Choroid plexus epithelial cell (primary cell): Measurements from ENCODE around the gene CLCNKA.
"Not testable (repeated sequence)": the region's sequence is repeated elsewhere in the genome, so short reads cannot be mapped to it uniquely, and the experiment has no call there.

Experiments used
- DNase-seq: peaks from one replicate; pipeline ENCODE4 v3.0.0-alpha.2; 2010; ENCODE audit warnings: low read depth
- H3K4me3 ChIP-seq: 2 replicates; pipeline ENCODE4 v1.5.1; 2011; ENCODE audit warnings: low read depth, mild to moderate bottlenecking, control low read depth, low read length, moderate library complexity
- TF ChIP-seq, protein P1 (sequence below): conservative IDR thresholded peaks from 2 replicates; pipeline ENCODE4 v1.5.1; 2011; ENCODE audit warnings: low read depth, mild to moderate bottlenecking, control low read depth, inconsistent platforms, low read length, moderate library complexity

The CLCNKA gene

DNA sequence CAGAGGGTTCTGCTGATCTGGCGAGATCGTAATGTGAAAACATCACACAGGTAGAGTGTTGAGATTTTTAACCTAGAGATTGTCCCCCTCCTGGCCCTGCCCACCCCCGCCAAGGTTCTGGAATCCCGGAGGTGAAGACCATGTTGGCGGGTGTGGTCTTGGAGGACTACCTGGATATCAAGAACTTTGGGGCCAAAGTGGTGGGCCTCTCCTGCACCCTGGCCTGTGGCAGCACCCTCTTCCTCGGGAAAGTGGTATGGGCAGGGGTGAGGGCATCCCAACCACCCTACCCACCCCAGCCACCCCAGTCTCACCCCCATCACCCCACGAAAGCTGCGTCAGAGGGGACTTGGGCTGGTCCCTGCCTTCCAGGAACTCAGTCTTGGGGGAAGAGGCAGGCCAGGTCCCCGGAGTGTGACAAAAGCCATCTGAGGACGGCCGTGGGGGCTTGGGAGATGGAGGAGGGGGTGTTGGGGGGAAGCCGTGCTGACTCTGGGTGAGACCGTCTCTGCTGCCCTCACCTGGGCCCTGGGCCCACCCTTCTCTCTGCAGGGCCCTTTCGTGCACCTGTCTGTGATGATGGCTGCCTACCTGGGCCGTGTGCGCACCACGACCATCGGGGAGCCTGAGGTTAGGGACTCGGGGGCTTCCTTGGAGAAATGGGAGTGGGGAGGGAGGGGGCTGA, 26.1 kb downstream of the CLCNKA start:
- TF ChIP-seq, protein P1, sequence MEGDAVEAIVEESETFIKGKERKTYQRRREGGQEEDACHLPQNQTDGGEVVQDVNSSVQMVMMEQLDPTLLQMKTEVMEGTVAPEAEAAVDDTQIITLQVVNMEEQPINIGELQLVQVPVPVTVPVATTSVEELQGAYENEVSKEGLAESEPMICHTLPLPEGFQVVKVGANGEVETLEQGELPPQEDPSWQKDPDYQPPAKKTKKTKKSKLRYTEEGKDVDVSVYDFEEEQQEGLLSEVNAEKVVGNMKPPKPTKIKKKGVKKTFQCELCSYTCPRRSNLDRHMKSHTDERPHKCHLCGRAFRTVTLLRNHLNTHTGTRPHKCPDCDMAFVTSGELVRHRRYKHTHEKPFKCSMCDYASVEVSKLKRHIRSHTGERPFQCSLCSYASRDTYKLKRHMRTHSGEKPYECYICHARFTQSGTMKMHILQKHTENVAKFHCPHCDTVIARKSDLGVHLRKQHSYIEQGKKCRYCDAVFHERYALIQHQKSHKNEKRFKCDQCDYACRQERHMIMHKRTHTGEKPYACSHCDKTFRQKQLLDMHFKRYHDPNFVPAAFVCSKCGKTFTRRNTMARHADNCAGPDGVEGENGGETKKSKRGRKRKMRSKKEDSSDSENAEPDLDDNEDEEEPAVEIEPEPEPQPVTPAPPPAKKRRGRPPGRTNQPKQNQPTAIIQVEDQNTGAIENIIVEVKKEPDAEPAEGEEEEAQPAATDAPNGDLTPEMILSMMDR: no peak
- H3K4me3 ChIP-seq: no peak overlapping the region

DNA sequence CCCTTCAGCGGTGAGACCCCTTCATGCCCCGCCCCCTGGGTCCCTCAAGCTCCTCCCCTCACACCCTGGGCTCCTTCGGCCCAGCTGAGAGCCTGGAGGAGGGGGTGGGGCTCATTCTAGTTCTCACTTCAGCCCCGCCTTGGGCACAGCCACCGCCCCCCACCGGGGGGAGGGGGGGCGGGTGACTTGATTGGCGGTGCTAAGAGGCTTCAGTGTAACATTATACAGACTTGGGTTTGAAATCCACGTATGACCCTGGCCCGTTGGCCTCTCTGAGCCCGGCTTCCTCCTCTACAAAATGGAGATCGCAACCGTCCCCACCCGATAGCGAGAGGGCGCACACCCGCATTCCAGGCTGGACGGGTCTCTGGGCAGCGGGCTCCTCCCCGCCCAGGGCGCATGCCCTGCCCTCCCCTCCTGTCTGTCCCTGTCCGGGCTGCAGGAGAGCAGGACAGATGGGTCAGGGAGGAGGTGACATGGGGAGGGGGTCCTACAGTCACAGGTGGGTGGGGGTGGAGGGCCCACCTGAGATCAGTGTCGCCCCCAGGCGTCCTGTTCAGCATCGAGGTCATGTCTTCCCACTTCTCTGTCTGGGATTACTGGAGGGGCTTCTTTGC, 26.8 kb downstream of the CLCNKA start:
- H3K4me3 ChIP-seq: peak overlapping the region; percentile 44
- peak; percentile 52 for DNase-seq

More for the DNA sequence above, 26.1 kb downstream of the CLCNKA start:
- no peak for DNase-seq

DNA sequence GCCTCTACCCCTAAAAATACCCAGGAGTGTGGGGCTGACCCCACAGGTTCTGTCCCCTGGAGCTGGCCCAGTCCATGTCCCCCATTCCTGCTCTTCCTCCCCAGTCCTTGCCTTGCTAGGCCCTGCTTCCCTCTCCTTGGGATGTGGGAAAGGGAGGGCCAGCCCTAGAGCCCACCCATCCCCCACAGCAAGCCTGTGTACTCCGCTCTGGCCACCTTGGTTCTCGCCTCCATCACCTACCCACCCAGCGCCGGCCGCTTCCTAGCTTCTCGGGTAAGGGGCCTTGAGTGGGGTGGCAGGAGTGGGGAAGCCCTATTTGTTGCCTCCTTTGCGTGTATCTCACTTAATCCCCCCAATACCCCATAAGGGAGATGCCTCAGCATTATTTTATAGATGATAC, 28.5 kb downstream of the CLCNKA start:
- no peak for DNase-seq
- TF ChIP-seq, protein P1: no peak
- no peak overlapping the region for H3K4me3 ChIP-seq

More for the DNA sequence above, 26.8 kb downstream of the CLCNKA start:
- TF ChIP-seq, protein P1: peak; percentile 1

DNA sequence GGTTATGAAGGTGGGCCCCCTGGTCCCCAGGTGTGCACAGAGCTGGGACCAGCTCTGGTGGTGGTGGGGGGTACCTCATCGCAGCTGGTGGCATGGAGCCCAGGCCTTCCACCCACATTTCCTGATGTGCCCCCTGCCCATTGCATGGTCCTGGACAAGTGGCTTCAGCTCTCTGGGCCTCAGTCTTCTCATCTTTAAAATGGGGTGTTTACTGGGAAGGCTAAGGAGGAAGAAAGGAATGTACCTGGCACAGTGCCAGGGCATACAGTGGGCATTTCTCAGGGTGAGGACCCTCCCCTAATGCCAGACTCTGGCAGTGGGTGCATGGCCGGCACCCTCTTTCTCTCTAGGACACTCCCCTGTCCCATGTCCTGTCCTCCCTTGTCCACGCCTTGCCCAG, 29.2 kb downstream of the CLCNKA start:
- no peak overlapping the region for H3K4me3 ChIP-seq
- DNase-seq: no peak
- TF ChIP-seq, protein P1: no peak

DNA sequence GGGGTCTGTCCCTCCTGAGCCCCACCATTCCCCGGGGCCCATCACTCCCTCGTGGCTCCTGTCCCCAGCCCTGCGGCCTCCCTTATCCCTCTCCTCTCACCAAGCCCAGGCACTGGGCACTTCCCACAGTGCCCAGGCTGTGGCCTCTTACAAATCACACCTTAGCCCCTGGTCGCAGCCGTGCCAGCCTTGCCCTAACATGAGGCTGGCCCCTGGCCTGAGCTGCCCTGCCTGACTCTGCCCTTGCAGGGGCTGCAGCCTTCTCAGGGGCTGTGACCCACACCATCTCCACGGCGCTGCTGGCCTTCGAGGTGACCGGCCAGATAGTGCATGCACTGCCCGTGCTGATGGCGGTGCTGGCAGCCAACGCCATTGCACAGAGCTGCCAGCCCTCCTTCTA, 30.1 kb downstream of the CLCNKA start:
- not testable (repeated sequence) for H3K4me3 ChIP-seq, DNase-seq

DNA sequence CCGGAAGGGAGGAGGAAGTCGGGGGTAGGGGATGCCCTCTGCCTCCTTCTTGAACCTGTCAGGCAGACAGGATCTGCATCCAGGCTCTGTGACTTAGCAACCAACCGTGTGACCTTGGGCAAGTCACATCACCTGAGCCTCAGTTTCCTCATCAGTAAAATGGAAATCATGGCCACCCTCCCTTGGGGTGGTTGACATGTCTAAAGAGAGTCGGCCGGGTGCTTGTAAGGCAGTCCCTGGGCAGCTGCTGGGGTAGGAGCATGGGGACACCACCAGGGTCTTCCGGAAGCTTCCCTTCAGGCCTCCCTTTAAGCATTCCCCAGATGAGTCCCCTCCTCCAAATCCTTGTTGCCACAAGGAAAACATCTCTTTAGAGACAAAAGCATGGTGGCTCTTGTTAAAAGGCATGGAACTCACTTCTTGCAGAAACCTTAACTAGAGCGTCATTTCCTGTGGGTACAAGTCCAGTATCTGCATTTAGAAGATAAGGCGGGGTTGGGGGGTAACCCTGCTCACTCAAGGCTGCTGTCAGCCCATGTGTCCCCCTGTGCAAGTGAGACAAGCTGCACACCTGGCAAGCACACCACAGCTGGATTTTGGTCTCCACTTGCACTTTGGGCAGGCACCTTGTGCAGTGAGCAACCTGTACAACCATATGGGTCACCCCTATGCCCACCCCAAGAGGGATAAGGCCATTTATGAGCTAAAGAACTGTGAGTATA, 32.1 kb downstream of the CLCNKA start:
- H3K4me3 ChIP-seq: no peak overlapping the region
- no peak for DNase-seq
- TF ChIP-seq, protein P1: no peak
